CD4-positive, alpha-beta T cell treated with Interferon gamma for 1 hour (primary cell): ENCODE results near the gene TPRA1.

Source experiments
- DNase-seq: peaks from one replicate; pipeline ENCODE4 v3.0.0-alpha.2; 2020

TPRA1 gene

GRCh38 chr3:127552038-127552437 is 38.5 kb downstream of the TPRA1 start:
- no peak for DNase-seq

- no peak for DNase-seq
Measured at GRCh38 chr3:127551178-127551577, 39.4 kb downstream of the TPRA1 start.

GRCh38 chr3:127550468-127551157 is 39.9 kb downstream of the TPRA1 start:
- DNase-seq: no peak

GRCh38 chr3:127549826-127550467 is 40.6 kb downstream of the TPRA1 start:
- no peak for DNase-seq

GRCh38 chr3:127547761-127548605 is 42.5 kb downstream of the TPRA1 start:
- peak; percentile 64 for DNase-seq

- DNase-seq: no peak
Measured at GRCh38 chr3:127546970-127547733, 43.4 kb downstream of the TPRA1 start.

- no peak for DNase-seq
Measured at GRCh38 chr3:127546554-127546953, 44.0 kb downstream of the TPRA1 start.

- DNase-seq: no peak
Measured at GRCh38 chr3:127545711-127546457, 44.6 kb downstream of the TPRA1 start.

- DNase-seq: no peak
Measured at GRCh38 chr3:127545216-127545615, 45.3 kb downstream of the TPRA1 start.

GRCh38 chr3:127544803-127545201 is 45.7 kb downstream of the TPRA1 start:
- DNase-seq: no peak

- peak; percentile 40 for DNase-seq
Measured at GRCh38 chr3:127544192-127544802, 46.2 kb downstream of the TPRA1 start.

GRCh38 chr3:127543441-127543840 is 47.1 kb downstream of the TPRA1 start:
- DNase-seq: no peak

- DNase-seq: no peak
Measured at GRCh38 chr3:127542441-127542952, 48.0 kb downstream of the TPRA1 start.

GRCh38 chr3:127541320-127541719 is 49.2 kb downstream of the TPRA1 start:
- no peak for DNase-seq

GRCh38 chr3:127539366-127540060 is 51.0 kb downstream of the TPRA1 start:
- DNase-seq: no peak

- DNase-seq: no peak
Measured at GRCh38 chr3:127538569-127538968, 52.0 kb downstream of the TPRA1 start.

- DNase-seq: no peak
Measured at GRCh38 chr3:127536830-127537812, 53.4 kb downstream of the TPRA1 start.

GRCh38 chr3:127535901-127536829 is 54.4 kb downstream of the TPRA1 start:
- no peak for DNase-seq
